ENCODE data around the gene BSN.

- TF ChIP-seq CTCF (IDR thresholded peaks at IDR 0.05), result no peak
- TF ChIP-seq POLR2A (IDR thresholded peaks at IDR 0.05), result no peak
- TF ChIP-seq EP300 (IDR thresholded peaks at IDR 0.05), result no peak
- no peak for TF ChIP-seq POLR2AphosphoS5 (IDR thresholded peaks at IDR 0.05)
These were observed 15.9 kb downstream of the BSN start for GRCh38 chr3:49570028-49570654.

All from suprapubic skin (tissue), 4 donors.